ENCODE results near the gene TMEM91.

- TF ChIP-seq, protein P1, sequence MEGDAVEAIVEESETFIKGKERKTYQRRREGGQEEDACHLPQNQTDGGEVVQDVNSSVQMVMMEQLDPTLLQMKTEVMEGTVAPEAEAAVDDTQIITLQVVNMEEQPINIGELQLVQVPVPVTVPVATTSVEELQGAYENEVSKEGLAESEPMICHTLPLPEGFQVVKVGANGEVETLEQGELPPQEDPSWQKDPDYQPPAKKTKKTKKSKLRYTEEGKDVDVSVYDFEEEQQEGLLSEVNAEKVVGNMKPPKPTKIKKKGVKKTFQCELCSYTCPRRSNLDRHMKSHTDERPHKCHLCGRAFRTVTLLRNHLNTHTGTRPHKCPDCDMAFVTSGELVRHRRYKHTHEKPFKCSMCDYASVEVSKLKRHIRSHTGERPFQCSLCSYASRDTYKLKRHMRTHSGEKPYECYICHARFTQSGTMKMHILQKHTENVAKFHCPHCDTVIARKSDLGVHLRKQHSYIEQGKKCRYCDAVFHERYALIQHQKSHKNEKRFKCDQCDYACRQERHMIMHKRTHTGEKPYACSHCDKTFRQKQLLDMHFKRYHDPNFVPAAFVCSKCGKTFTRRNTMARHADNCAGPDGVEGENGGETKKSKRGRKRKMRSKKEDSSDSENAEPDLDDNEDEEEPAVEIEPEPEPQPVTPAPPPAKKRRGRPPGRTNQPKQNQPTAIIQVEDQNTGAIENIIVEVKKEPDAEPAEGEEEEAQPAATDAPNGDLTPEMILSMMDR (IDR thresholded peaks at IDR 0.05; ENCODE audit: low read depth, low read length, poor library complexity, severe bottlenecking) = no peak
- TF ChIP-seq EZH2phosphoT487 (IDR thresholded peaks at IDR 0.05; ENCODE audit: borderline replicate concordance, low read length) = no peak
Observed at GRCh38 chr19:41362143-41362847, 14.0 kb upstream of the TMEM91 start.
